GM12891 (cell line): ENCODE results near the gene FAM89A.

Experiments
- PAX5 ChIP-seq: IDR thresholded peaks from 2 replicates; pipeline ENCODE4 v1.6.1; 2011; ENCODE audit warnings: low read length, moderate library complexity, mild to moderate bottlenecking; ENCODE audit not compliant: insufficient read depth, severe bottlenecking
- POLR2A ChIP-seq: IDR thresholded peaks from 2 replicates; pipeline ENCODE4 v1.6.1; 2011; ENCODE audit warnings: low read depth, low read length, control low read depth
- POLR2AphosphoS5 ChIP-seq: IDR thresholded peaks from 2 replicates; pipeline ENCODE4 v1.6.1; 2011; ENCODE audit warnings: low read depth, low read length, control low read depth
- TAF1 ChIP-seq: IDR thresholded peaks from 2 replicates; pipeline ENCODE4 v1.6.1; 2011; ENCODE audit warnings: low read depth, low read length, control low read depth

GRCh38 chr1:231079163-231079562, 39.1 kb upstream of the FAM89A start:
- no peak for TF ChIP-seq POLR2AphosphoS5
- TF ChIP-seq POLR2A, result no peak
- TF ChIP-seq TAF1, result no peak
- no peak for TF ChIP-seq PAX5
